ENCODE measurements around the gene PAM. TPM values are rescaled to one million over a fixed set of nuclear protein-coding genes. Genes with fewer than 3 reads are reported as not detected.

Gene PAM
- total and polyA plus RNA-seq, 8 donors = 27.4 to 322 (median 93.9) TPM

DNA sequence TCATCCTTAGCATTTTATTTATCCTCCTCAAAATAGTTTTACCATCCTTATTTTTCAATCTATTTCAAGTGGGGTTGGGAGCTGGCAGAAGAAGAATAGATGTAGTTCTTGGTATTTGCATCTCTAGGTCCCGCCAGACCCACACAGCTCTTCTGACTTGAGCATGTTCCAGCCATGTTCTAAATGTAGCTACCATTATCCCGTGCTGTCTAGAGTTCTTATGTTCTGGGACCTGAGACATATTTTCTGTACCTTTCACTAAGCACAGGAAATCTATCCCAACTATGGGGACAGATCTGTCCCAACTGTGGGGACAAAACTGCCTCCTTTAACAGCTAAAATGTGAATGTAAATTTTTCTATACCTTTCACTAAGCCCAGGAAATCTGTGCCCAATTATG is 32.0 kb downstream of the PAM start:
- Histone ChIP-seq H3K4me3 (no peak overlapping the region), H3K27me3 (no peaks in the 10 kb centered on the region), H3K36me3 (no peaks in the 10 kb centered on the region), H3K9me3 (no peaks in the 10 kb centered on the region), H3K27ac (no peak overlapping the region), H3K4me1 (peaks cover 2 to 16% (median 7%) of the 10 kb centered on the region in 4 donors)
- intact Hi-C loops (cut with DNase I; ENCODE audit: low total_unique reads) = no loop called here
- 91 to 100% (median 95%) methylated on average over 2 of the region's 2 CpGs for WGBS, 5 donors
- no peak for DNase-seq
- no peak for TF ChIP-seq POLR2AphosphoS5 (IDR thresholded peaks at IDR 0.05)
- no peak for TF ChIP-seq POLR2A (IDR thresholded peaks at IDR 0.05)
- TF ChIP-seq EP300 (IDR thresholded peaks at IDR 0.05) = no peak
- TF ChIP-seq, protein P1, sequence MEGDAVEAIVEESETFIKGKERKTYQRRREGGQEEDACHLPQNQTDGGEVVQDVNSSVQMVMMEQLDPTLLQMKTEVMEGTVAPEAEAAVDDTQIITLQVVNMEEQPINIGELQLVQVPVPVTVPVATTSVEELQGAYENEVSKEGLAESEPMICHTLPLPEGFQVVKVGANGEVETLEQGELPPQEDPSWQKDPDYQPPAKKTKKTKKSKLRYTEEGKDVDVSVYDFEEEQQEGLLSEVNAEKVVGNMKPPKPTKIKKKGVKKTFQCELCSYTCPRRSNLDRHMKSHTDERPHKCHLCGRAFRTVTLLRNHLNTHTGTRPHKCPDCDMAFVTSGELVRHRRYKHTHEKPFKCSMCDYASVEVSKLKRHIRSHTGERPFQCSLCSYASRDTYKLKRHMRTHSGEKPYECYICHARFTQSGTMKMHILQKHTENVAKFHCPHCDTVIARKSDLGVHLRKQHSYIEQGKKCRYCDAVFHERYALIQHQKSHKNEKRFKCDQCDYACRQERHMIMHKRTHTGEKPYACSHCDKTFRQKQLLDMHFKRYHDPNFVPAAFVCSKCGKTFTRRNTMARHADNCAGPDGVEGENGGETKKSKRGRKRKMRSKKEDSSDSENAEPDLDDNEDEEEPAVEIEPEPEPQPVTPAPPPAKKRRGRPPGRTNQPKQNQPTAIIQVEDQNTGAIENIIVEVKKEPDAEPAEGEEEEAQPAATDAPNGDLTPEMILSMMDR (IDR thresholded peaks at IDR 0.05) = no peak

DNA sequence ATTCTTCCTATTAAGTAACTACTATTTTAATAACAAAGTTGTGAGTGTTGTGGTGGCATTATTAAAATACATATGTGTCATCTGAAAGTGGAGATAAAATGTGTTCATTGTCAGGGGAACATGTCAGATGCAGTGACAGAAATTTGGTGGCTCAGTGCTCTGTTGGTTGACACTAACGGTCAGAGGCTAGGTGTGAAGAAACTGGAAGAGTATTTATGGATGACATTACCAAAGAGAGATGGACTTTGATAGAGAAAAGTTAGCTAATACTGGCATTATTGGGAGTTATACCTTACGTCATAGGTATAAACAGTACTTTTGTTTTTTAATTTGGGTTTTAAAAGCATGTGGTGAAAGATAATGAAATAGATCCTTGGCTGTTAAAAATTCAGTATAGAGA is 33.7 kb downstream of the PAM start:
- intact Hi-C loops (cut with DNase I; ENCODE audit: low total_unique reads) = no loop called here
- H3K9me3 ChIP-seq = no peaks in the 10 kb centered on the region
- WGBS, 5 donors = 94 to 96% (median 95%) methylated on average over 2 of the region's 2 CpGs
- DNase-seq = no peak
- TF ChIP-seq, protein P1 (IDR thresholded peaks at IDR 0.05) = no peak
- TF ChIP-seq POLR2AphosphoS5 (IDR thresholded peaks at IDR 0.05) = no peak
- no peak for TF ChIP-seq EP300 (IDR thresholded peaks at IDR 0.05)
- TF ChIP-seq POLR2A (IDR thresholded peaks at IDR 0.05) = no peak
- no peaks in the 10 kb centered on the region for H3K27me3 ChIP-seq
- H3K4me3 ChIP-seq = no peak overlapping the region
- H3K36me3 ChIP-seq = no peaks in the 10 kb centered on the region
- peaks cover 0 to 14% (median 5%) of the 10 kb centered on the region in 4 donors for H3K4me1 ChIP-seq
- no peak overlapping the region for H3K27ac ChIP-seq

DNA sequence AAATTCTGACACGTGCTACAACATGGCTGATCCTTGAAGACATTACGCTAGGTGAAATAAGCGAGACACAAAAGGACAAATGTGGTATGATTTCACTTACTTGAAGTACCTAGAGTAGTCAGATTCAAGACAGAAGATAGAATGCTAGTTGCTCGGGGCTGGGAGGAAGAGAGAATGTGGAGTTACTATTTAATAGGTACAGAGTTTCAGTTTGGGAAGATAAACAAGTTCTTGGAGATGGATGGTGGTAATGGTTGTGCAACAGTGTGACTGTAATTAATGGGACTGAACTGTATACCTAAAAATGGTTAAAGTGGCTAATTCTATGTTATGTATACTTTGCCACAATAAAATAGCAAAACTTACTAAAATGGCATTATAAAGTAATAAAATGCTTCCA is 34.4 kb downstream of the PAM start:
- Histone ChIP-seq H3K4me1 (peaks cover 0 to 14% (median 5%) of the 10 kb centered on the region in 4 donors), H3K36me3 (no peaks in the 10 kb centered on the region), H3K27ac (no peak overlapping the region), H3K27me3 (no peaks in the 10 kb centered on the region), H3K9me3 (no peaks in the 10 kb centered on the region), H3K4me3 (no peak overlapping the region)
- TF ChIP-seq POLR2A (IDR thresholded peaks at IDR 0.05) (no peak), POLR2AphosphoS5 (IDR thresholded peaks at IDR 0.05) (no peak), EP300 (IDR thresholded peaks at IDR 0.05) (no peak)
- TF ChIP-seq, protein P1 (IDR thresholded peaks at IDR 0.05) = no peak
- WGBS, 5 donors = 92 to 95% (median 95%) methylated on average over 4 of the region's 4 CpGs
- no peak for DNase-seq
- intact Hi-C loops (cut with DNase I; ENCODE audit: low total_unique reads) = no loop called here

DNA sequence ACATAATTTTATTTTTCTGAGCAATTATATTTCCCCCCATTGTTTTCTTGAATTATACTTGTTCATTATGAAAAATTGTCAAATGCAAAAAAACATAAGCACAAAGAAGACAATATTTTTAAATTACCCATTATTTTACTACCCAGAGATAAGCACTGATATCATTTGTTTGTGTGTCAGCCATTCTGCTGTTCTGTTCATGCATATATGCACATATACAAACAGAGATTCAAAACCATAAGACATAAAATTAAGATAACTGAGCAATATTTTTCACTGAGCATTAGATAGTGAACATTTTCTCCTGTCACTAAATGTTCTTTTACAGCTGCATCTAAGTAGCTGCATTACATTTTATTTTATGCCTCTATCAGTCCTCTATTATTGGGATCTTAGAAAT is 35.6 kb downstream of the PAM start:
- Histone ChIP-seq H3K4me1 (peaks cover 0 to 16% (median 10%) of the 10 kb centered on the region in 4 donors), H3K36me3 (no peaks in the 10 kb centered on the region), H3K4me3 (no peak overlapping the region), H3K9me3 (no peaks in the 10 kb centered on the region), H3K27me3 (no peaks in the 10 kb centered on the region), H3K27ac (no peak overlapping the region)
- DNase-seq = no peak
- intact Hi-C loops (cut with DNase I; ENCODE audit: low total_unique reads) = no loop called here
- TF ChIP-seq POLR2A (IDR thresholded peaks at IDR 0.05) (no peak), POLR2AphosphoS5 (IDR thresholded peaks at IDR 0.05) (no peak), EP300 (IDR thresholded peaks at IDR 0.05) (no peak)
- TF ChIP-seq, protein P1 (IDR thresholded peaks at IDR 0.05) = no peak
